GM21447 (cell line): ENCODE data around the gene PTPRE.

Experiments
- ATAC-seq: cut with Tn5 transposase; IDR thresholded peaks from one replicate; pipeline ENCODE4 v1.9.1; 2021; ENCODE audit not compliant: unreplicated experiment

Gene PTPRE

DNA sequence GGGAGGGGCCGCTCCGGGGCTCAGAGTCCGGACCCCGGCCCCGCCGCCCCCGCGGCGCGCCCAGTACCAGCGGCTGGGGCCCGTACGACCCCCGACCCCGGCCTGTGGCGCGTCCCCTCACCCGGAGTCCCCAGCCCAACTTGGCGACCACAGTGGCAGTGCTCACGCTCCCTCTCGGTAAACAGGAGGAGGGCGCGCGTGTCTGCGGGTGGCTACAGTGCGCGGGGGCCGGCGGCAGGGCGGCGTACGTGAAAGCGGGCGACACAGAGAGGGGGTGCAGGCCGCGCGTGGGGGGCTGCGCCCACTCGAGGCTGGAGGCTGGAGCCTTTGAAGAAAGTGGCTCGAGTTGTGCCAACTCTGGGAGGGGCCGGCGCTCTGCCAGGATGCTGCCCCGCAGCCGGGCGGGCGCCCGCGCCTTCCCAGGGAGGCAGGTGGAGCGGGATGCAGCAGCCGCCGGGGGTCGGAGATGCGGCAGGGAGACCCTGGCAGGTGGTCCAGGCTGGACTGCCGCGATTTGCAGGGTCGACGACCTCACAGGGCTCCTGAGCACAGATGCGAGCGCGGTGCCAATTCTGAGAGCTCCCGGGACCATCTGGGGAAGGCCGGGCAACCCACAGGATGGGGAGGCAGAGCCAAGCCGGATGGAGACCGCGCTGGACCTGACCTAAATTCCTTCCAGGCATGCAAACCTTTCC is 655 bp downstream of the PTPRE start:
- no peak for ATAC-seq

- ATAC-seq, result no peak
These were observed 1.4 kb downstream of the PTPRE start for GRCh38 chr10:127908106-127908958.

DNA sequence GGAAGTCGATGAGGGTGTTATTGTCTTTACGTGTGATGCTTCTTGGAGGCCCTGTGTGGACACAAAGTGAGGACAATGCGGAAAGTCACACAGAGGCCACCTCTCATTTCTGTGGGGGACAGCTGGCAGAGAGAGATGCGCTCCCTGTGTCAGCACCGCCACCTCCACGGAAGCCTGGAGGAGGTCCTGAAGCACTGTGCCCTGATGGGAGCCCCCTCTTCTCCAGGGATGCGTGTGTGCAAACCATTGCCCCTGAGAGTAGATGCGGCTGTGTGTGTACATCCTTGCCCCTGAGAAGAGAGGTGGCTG is 2.0 kb downstream of the PTPRE start:
- ATAC-seq, result no peak

DNA sequence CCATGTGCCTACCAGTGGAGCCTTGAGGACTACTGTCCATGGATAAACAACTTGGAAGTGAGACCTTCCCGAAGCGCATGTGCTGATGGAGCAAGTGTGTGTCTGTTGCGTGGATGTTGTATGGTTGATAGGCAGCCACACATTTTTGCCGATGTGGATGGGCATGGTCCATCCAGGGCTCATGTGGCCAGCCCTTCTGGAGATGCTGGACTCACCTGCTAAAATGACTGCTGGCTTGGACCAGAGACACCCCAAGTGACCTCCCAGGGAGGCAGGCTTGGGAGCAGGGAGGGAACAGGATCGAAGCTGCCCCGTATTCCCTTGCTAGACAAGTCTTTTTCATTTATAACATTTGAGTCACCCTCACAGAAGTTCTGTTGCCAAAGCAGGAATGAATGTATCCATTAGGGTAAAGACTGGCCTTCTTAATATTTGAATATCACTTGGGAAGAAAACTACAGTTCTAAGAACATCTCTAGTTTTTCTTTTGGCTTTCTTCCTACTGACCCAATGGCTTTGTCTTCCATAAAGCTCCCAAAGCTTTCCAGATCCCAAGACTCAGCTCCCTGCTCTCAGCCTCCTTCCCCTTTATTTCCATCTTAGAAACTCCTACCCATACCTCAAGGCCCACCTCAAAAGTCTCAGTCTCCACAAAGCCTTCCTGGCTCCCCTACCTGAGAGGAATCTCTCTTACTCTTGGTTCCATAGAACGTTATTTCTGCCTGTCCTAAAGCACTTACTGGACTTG is 3.0 kb downstream of the PTPRE start:
- ATAC-seq, result no peak

GRCh38 chr10:127910464-127910770 is 3.5 kb downstream of the PTPRE start:
- ATAC-seq, result no peak

DNA sequence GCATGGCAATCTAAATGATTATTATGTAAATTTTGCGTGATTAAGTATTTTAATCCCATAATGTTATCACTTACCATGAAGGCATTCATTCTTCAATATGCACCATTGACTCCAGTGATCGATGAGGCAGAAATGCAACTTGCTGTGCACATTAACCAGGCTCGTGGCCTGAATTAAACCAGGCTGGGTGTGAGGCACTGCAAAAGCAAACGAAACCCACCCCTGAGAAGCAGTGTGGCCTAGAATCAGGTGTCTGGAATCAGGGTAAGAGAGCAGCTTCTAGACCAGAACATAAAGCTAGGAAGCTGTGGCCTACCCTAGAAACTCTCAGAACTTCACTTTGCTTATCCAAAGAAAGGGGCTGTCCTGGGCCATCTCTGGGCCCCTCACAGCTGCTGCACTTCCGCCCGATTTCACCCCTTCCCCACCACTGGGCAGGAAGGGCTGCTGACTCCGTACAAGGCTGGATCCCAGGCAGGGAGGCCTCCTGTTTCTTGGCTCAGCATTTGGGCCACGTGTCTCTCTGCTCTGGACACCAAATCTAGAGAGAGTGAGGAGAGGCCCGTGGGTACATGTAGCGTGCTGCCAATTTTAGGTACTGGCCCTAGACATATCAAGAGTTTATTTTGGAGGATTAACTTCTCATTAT is 4.4 kb downstream of the PTPRE start:
- no peak for ATAC-seq

DNA sequence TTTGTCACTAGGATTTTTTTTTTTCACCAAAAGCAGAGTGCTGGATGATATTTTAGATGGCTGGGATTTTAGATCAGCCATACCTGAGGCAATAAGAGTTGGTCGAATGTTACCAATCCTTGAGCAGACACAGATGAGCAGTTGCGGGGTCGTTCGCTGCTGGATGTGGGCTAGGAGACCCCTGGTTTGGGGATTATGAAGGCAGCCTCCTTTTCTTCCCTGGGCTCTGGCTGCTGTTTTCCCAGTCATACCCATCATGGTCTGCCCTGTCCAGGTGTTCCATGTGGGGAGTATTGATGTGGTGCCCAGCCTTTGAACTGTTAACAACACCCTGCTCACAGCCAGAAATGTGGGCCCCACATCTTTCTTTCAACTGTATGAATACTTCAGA is 5.0 kb downstream of the PTPRE start:
- ATAC-seq, result no peak

DNA sequence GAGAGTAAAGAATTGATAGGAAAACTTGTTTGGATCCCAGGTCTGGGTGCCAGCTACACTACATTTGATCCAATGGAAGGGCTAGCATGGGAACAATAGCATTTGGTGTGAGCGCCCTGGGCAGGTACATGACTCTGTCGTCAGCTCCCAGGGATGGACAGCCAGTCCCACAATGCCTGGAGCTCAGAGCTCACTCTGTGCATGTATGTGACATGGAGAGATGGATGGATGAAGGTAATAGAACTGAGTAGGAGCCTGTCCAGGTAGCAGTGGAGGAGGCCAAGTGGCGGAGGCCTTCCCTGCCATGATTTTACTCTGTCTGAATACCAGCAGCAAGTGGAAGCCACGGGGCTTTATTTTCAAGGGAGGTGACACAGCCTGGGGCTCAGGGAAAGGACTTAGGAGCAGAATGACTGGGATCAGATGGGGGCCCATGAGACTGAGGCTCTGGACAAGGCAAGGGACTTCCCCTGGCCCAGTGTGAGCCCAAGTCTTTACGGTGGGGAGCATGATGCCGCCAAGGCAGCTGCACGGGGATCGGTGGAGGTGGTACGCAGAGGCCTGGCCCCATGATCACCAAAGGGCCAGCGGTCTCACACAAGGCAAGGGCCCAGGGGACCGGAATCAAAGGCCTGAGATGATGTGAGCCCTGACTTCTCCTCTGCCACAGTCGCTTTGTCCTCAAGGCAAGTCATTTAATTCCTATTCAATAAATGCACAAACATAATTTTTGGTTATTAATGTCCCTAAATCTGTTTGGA is 5.9 kb downstream of the PTPRE start:
- no peak for ATAC-seq

DNA sequence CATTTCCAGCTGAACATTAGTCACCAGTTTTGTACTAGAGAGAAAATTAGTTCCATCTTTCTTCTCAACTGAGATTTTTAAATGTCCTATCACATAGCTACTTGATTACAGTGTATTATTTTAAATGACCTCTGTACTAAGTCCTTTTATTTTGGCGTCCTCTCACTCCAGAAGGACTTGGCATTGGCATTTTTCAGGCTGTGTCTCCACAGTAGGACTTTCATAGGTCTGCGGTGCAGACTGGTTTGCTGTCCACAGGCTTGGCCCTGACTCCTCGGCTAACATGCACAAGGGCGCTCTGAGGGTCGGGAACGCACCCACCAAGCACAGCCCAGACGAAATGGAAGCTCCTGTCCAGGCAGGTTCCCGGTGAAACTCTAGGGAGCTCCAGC is 6.5 kb downstream of the PTPRE start:
- no peak for ATAC-seq

GRCh38 chr10:127915324-127915723 is 8.4 kb downstream of the PTPRE start:
- ATAC-seq, result no peak

GRCh38 chr10:127916826-127917225 is 9.9 kb downstream of the PTPRE start:
- ATAC-seq, result no peak

DNA sequence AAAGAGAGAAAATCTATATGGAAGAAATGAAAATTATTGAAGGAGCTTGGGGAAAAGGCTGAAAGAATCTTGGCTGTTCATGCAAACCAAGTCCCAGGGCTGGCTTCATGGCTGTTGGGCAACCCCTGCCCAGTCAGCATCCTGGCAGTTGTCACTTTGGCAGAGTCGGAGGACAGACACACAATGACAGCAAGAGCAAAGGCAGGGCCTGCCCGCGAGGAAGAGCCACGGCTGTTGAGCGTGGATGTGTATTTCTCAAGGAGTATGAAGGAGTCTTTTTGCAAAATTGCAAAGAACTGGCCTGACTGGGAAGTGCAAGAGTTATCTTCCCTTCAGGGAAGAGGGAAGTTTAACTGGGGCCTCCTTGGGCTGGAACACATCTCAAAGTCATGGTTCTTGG is 11.7 kb downstream of the PTPRE start:
- ATAC-seq, result no peak

GRCh38 chr10:127919418-127920271 is 12.7 kb downstream of the PTPRE start:
- ATAC-seq, result no peak

- ATAC-seq, result no peak
These were observed 13.6 kb downstream of the PTPRE start for GRCh38 chr10:127920306-127921074.

GRCh38 chr10:127921075-127921752 is 14.3 kb downstream of the PTPRE start:
- no peak for ATAC-seq

- ATAC-seq, result no peak
These were observed 14.8 kb downstream of the PTPRE start for GRCh38 chr10:127921753-127922145.

- no peak for ATAC-seq
These were observed 15.3 kb downstream of the PTPRE start for GRCh38 chr10:127922206-127922605.

GRCh38 chr10:127922675-127923366 is 15.9 kb downstream of the PTPRE start:
- ATAC-seq, result no peak
